ENCODE data around the gene AGER. TPM values are rescaled to one million over a fixed set of nuclear protein-coding genes. Genes with fewer than 3 reads are reported as not detected.

AGER gene
- total and polyA plus RNA-seq, 2 donors (not counting 1 experiment from before 2014, with no cell fraction given): 0.50 to 0.78 TPM

GRCh38 chr6:32198345-32198696 is 14.3 kb upstream of the AGER start:
- Histone ChIP-seq H4K20me1 (ENCODE audit: control insufficient read depth, extremely low read depth, insufficient read depth, low read length) (no peaks in the 10 kb centered on the region), H3K27me3 (ENCODE audit: control insufficient read depth, insufficient read depth, low read length) (peaks cover 4% of the 10 kb centered on the region), H3K4me3 (replicated peaks in 1 of 4; ENCODE audit: control extremely low read depth in 1 of 4, insufficient read depth in 1 of 4, low read depth in 3 of 4, low read length in 4 of 4) (no peak overlapping the region), H3K9ac (ENCODE audit: insufficient read depth, low read length) (no peak overlapping the region), H3K4me2 (ENCODE audit: extremely low read depth, insufficient read depth, low read length) (no peak overlapping the region), H3K9me3 (ENCODE audit: control insufficient read depth, insufficient read depth, low read depth, low read length) (no peaks in the 10 kb centered on the region), H3K27ac (ENCODE audit: insufficient read depth, low read length) (no peak overlapping the region), H3K4me1 (ENCODE audit: control insufficient read depth, extremely low read depth, insufficient read depth, low read length) (peaks cover 6% of the 10 kb centered on the region), H3K36me3 (ENCODE audit: control insufficient read depth, insufficient read depth, low read length) (no peaks in the 10 kb centered on the region), H3K79me2 (ENCODE audit: control insufficient read depth, insufficient read depth, low read length) (no peaks in the 10 kb centered on the region), H2AFZ (ENCODE audit: low read length) (no peak overlapping the region)
- DNase-seq (ENCODE audit: low read depth in 2 of 2): no peak
- TF ChIP-seq EZH2 (IDR thresholded peaks at IDR 0.05; ENCODE audit: low read length, missing control alignments) (no peak), CTCF (conservative IDR thresholded peaks at IDR 0.05 in 1 of 2, IDR thresholded peaks at IDR 0.05 in 1 of 2; ENCODE audit: low read depth in 1 of 2, low read length in 2 of 2) (no peak)

GRCh38 chr6:32196682-32197616 is 12.9 kb upstream of the AGER start:
- Histone ChIP-seq H4K20me1 (ENCODE audit: control insufficient read depth, extremely low read depth, insufficient read depth, low read length) (no peaks in the 10 kb centered on the region), H3K4me3 (replicated peaks in 1 of 4; ENCODE audit: control extremely low read depth in 1 of 4, insufficient read depth in 1 of 4, low read depth in 3 of 4, low read length in 4 of 4) (peak overlapping the region; percentile 70 to 90 (median 78)), H2AFZ (ENCODE audit: low read length) (peak overlapping the region; percentile 86), H3K9ac (ENCODE audit: insufficient read depth, low read length) (peak overlapping the region; percentile 99), H3K36me3 (ENCODE audit: control insufficient read depth, insufficient read depth, low read length) (no peaks in the 10 kb centered on the region), H3K4me1 (ENCODE audit: control insufficient read depth, extremely low read depth, insufficient read depth, low read length) (peaks cover 11% of the 10 kb centered on the region), H3K27me3 (ENCODE audit: control insufficient read depth, insufficient read depth, low read length) (peaks cover 4% of the 10 kb centered on the region), H3K27ac (ENCODE audit: insufficient read depth, low read length) (peak overlapping the region; percentile 99), H3K9me3 (ENCODE audit: control insufficient read depth, insufficient read depth, low read depth, low read length) (no peaks in the 10 kb centered on the region), H3K4me2 (ENCODE audit: extremely low read depth, insufficient read depth, low read length) (peak overlapping the region; percentile 90), H3K79me2 (ENCODE audit: control insufficient read depth, insufficient read depth, low read length) (no peaks in the 10 kb centered on the region)
- TF ChIP-seq CTCF (conservative IDR thresholded peaks at IDR 0.05 in 1 of 2, IDR thresholded peaks at IDR 0.05 in 1 of 2; ENCODE audit: low read depth in 1 of 2, low read length in 2 of 2): no peak
- TF ChIP-seq EZH2 (IDR thresholded peaks at IDR 0.05; ENCODE audit: low read length, missing control alignments): no peak
- peak in 1 of 2 donors; percentile 19 for DNase-seq (ENCODE audit: low read depth in 2 of 2)

- DNase-seq (ENCODE audit: low read depth in 2 of 2): peak; percentile 84 to 91
Observed at GRCh38 chr6:32195902-32196681, 12.0 kb upstream of the AGER start.

More at GRCh38 chr6:32195902-32196681, 12.0 kb upstream of the AGER start:
- Histone ChIP-seq H3K79me2 (ENCODE audit: control insufficient read depth, insufficient read depth, low read length) (no peaks in the 10 kb centered on the region), H3K27me3 (ENCODE audit: control insufficient read depth, insufficient read depth, low read length) (peaks cover 4% of the 10 kb centered on the region), H3K27ac (ENCODE audit: insufficient read depth, low read length) (peak overlapping the region; percentile 99), H4K20me1 (ENCODE audit: control insufficient read depth, extremely low read depth, insufficient read depth, low read length) (no peaks in the 10 kb centered on the region), H3K4me1 (ENCODE audit: control insufficient read depth, extremely low read depth, insufficient read depth, low read length) (peaks cover 11% of the 10 kb centered on the region), H2AFZ (ENCODE audit: low read length) (peak overlapping the region; percentile 86), H3K9ac (ENCODE audit: insufficient read depth, low read length) (peak overlapping the region; percentile 99), H3K4me2 (ENCODE audit: extremely low read depth, insufficient read depth, low read length) (peak overlapping the region; percentile 90), H3K36me3 (ENCODE audit: control insufficient read depth, insufficient read depth, low read length) (no peaks in the 10 kb centered on the region), H3K4me3 (replicated peaks in 1 of 4; ENCODE audit: control extremely low read depth in 1 of 4, insufficient read depth in 1 of 4, low read depth in 3 of 4, low read length in 4 of 4) (peak overlapping the region; percentile 70 to 90 (median 78)), H3K9me3 (ENCODE audit: control insufficient read depth, insufficient read depth, low read depth, low read length) (no peaks in the 10 kb centered on the region)
- TF ChIP-seq EZH2 (IDR thresholded peaks at IDR 0.05; ENCODE audit: low read length, missing control alignments) (no peak), CTCF (conservative IDR thresholded peaks at IDR 0.05 in 1 of 2, IDR thresholded peaks at IDR 0.05 in 1 of 2; ENCODE audit: low read depth in 1 of 2, low read length in 2 of 2) (no peak)
